ENCODE results near the gene RAB31.

GRCh38 chr18:9905401-9905922, 197.4 kb downstream of the RAB31 start:
- TF ChIP-seq CTCF (IDR thresholded peaks at IDR 0.05) (no peak), POLR2A (IDR thresholded peaks at IDR 0.05) (no peak)
